ENCODE results near the gene FOLH1. TPM values are rescaled to one million over a fixed set of nuclear protein-coding genes. Genes with fewer than 3 reads are reported as not detected.
"Not testable (repeated sequence)": the region's sequence is repeated elsewhere in the genome, so short reads cannot be mapped to it uniquely, and the experiment has no call there.

FOLH1 gene
- total RNA-seq, 1 donor from 2014 or later, result not detected

DNA sequence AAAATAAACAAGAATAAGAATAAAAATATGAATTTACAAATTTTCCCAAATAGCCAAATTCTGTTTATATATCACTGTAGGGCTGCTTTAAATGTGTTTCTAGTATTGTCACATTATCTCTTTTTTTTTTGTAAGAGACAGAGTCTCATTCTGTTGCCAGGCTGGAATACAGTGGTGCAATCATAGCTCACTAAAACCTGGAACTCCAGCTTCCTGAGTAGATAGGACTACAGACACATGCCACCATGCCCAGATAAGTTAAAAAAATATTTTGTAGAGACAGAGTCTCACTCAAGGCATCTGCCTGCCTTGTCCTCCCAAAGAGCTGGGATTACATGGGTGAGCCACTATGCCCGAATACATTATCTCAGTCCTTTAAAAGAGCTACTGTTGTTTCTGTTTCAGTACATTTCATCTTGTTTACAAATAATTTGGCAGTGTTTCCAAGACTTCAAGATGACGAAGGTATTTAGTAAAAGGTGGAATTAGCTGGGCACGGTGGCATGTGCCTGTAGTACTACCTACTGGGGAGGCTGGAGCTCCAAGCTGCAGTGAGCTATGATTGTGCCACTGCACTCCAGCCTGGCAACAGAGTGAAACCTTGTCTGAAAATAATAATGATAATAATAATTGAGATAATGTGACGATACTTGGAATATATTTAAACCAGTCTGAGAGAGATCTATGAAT lies 6.0 kb downstream of the FOLH1 start:
- TF ChIP-seq, protein P1, sequence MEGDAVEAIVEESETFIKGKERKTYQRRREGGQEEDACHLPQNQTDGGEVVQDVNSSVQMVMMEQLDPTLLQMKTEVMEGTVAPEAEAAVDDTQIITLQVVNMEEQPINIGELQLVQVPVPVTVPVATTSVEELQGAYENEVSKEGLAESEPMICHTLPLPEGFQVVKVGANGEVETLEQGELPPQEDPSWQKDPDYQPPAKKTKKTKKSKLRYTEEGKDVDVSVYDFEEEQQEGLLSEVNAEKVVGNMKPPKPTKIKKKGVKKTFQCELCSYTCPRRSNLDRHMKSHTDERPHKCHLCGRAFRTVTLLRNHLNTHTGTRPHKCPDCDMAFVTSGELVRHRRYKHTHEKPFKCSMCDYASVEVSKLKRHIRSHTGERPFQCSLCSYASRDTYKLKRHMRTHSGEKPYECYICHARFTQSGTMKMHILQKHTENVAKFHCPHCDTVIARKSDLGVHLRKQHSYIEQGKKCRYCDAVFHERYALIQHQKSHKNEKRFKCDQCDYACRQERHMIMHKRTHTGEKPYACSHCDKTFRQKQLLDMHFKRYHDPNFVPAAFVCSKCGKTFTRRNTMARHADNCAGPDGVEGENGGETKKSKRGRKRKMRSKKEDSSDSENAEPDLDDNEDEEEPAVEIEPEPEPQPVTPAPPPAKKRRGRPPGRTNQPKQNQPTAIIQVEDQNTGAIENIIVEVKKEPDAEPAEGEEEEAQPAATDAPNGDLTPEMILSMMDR (IDR thresholded peaks at IDR 0.05; ENCODE audit: borderline replicate concordance), result no peak
- Histone ChIP-seq H3K27me3 (ENCODE audit: low read depth) (no peaks in the 10 kb centered on the region), H3K27ac (replicated peaks) (no peak overlapping the region), H3K4me1 (no peaks in the 10 kb centered on the region), H3K4me3 (no peak overlapping the region), H3K9me3 (replicated peaks) (no peaks in the 10 kb centered on the region), H3K36me3 (no peaks in the 10 kb centered on the region)
- intact Hi-C loops (cut with micrococcal nuclease), result no loop called here
- DNase-seq, result no peak

DNA sequence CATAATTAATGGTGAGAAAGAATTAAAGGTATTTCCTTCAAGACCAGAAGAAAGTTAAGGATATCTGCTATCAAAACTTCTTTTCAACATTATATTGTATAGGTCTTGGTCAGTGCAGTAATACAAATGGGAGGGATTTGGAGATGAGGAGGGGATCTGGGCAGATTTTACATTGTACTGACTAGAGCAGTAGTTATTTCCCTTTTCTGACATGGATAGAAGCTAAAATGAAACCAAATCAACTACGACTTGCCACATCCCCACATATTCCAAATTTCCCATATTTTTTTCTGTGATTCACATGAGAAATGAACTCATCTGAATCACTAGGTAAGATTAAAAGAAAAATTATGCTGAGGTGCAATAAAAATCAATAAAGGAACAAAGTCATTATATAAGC lies 11.6 kb downstream of the FOLH1 start:
- H3K9me3 ChIP-seq (replicated peaks); H3K27me3 ChIP-seq (ENCODE audit: low read depth); intact Hi-C loops (cut with micrococcal nuclease); DNase-seq; H3K4me1 ChIP-seq; H3K4me3 ChIP-seq; H3K27ac ChIP-seq (replicated peaks); H3K36me3 ChIP-seq: not testable (repeated sequence)

DNA sequence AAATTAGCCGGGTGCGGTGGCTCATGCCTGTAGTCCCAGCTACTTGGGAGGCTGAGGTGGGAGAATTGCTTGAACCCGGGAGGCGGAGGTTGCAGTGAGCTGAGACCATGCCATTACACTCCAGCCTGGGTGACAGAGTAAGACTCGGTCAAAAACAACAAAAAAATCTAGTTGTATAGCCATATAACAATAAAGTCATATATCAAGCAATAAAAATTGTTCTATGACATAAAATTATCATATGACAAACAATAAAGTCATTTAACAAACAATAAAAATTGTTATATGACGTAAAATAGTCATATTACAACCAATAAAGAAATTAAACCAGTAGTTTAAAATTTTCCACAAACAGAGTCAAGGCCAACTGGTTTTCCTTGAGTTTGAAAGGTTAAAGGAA lies 12.4 kb downstream of the FOLH1 start:
- H3K27me3 ChIP-seq (ENCODE audit: low read depth); DNase-seq; H3K4me3 ChIP-seq; intact Hi-C loops (cut with micrococcal nuclease); H3K27ac ChIP-seq (replicated peaks); H3K36me3 ChIP-seq; H3K4me1 ChIP-seq; H3K9me3 ChIP-seq (replicated peaks): not testable (repeated sequence)

DNA sequence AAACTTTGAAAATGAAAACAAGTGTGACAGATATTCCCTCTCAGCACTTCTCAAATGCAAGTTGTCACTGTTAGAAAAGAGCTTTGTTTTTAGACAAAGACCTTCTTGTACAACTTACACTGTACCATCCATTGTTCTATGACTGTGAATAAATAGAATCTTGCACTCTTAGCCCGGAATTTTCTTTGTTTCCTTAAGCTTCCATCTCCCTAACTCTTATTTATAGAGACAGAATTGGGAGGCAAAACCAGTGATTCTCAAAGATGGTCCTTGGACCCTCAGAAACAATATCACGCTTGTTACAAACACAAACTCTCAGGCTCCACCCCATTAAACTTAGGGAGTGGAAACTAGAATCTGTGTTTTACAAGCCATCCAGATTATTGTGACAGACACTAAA lies 18.1 kb downstream of the FOLH1 start:
- H3K4me3 ChIP-seq; H3K36me3 ChIP-seq; H3K4me1 ChIP-seq; H3K27me3 ChIP-seq (ENCODE audit: low read depth); H3K9me3 ChIP-seq (replicated peaks); H3K27ac ChIP-seq (replicated peaks); DNase-seq; intact Hi-C loops (cut with micrococcal nuclease): not testable (repeated sequence)

DNA sequence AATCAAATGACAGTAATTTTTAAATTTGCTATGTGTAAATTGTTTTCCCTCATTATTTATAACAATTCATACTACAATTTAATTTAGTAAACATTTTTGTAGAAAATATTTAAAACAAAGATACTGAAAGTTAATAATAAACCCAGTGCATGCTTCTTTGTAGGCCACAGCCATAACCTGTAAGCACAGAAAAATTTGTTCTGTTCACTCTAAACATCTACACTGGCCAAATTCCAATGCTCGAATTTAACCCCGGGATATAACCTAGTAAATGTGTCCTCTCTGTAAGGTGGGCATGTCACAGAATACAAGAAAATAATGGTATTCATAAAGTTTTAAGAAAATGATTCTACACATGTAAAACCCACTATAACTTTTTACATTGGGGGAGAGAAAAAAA lies 22.2 kb downstream of the FOLH1 start:
- H3K27ac ChIP-seq (replicated peaks); H3K4me3 ChIP-seq; H3K36me3 ChIP-seq; H3K9me3 ChIP-seq (replicated peaks); H3K27me3 ChIP-seq (ENCODE audit: low read depth); intact Hi-C loops (cut with micrococcal nuclease); DNase-seq; H3K4me1 ChIP-seq: not testable (repeated sequence)

DNA sequence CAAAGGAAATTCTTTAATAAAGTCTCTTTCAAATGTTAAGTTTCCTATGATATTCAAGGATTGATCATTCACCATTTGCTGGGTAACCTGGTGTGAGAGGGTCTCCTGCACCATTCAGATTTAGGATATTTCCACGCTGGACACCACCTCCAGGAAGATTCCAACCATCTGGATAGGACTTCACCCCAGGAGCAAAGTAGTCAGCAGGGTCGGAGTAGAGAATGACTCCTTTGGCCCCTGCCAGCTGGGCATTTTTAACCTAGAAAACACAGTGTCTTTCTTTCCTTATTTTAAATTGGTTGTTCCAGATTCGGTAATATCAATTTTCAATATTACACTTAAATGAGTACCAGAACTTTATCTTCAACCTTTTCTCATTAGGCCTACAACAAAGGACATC lies 22.8 kb downstream of the FOLH1 start:
- H3K27ac ChIP-seq (replicated peaks); intact Hi-C loops (cut with micrococcal nuclease); H3K36me3 ChIP-seq; H3K4me3 ChIP-seq; H3K4me1 ChIP-seq; H3K27me3 ChIP-seq (ENCODE audit: low read depth); DNase-seq; H3K9me3 ChIP-seq (replicated peaks): not testable (repeated sequence)

DNA sequence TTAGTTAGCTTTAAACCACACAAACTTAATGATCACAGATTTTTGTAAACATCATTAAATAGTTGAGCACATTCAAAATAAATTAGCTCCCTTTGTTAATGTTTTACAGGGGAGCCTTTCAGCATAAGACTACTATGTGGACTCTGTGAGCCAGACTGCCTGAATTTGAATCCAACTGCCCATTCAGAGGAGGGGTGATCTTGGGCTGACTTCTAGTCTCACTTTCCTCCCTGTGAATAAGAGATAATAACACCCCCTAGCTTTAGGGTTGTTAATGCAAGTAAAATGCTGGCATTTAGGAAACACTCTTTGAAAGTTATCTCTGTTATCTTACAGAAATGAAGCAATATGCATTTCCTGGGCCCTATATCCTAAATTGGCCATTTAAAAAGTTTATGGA lies 23.6 kb downstream of the FOLH1 start:
- H3K4me3 ChIP-seq; H3K36me3 ChIP-seq; H3K4me1 ChIP-seq; intact Hi-C loops (cut with micrococcal nuclease); DNase-seq; H3K9me3 ChIP-seq (replicated peaks); H3K27ac ChIP-seq (replicated peaks); H3K27me3 ChIP-seq (ENCODE audit: low read depth): not testable (repeated sequence)

DNA sequence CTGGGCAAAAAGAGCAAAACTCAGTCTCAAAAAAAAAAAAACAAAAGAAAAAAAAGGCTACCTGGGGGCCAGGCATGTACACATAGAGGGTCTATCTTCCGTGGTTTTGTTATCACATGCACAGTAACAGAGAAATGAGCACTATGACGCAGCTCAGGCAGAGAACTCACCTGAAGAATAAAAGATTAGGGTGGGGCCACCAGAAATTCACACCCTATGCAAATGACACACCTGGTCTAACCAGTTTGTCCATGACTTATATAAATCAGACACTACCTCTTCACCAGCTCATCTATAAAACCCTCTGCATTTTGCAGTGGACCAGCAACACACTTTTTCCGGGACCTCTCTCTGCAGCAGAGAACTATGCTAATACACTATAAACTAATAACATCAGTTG lies 30.5 kb downstream of the FOLH1 start:
- H3K9me3 ChIP-seq (replicated peaks); H3K4me3 ChIP-seq; DNase-seq; intact Hi-C loops (cut with micrococcal nuclease); H3K36me3 ChIP-seq; H3K27me3 ChIP-seq (ENCODE audit: low read depth); H3K27ac ChIP-seq (replicated peaks); H3K4me1 ChIP-seq: not testable (repeated sequence)

DNA sequence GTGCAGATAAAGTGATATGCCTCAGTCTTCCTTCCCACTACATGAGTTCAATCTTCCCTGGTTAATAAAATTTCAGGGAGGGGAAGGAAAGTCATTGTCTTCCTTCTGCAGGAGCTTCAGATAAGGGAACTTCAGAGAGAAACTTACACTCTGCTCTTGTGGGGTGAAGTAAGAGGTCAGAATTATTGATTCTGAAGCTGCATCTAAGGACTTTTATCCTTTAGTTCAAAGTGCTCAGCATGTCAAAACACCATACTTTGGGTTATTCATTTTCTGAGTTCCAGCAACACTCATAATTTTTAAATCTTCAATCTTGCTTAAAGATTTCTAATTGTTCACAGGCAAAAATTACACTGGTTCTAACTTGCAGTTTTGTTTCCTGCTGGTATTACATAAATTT lies 33.0 kb downstream of the FOLH1 start:
- H3K4me1 ChIP-seq; H3K36me3 ChIP-seq; intact Hi-C loops (cut with micrococcal nuclease); H3K4me3 ChIP-seq; H3K27me3 ChIP-seq (ENCODE audit: low read depth); H3K9me3 ChIP-seq (replicated peaks); H3K27ac ChIP-seq (replicated peaks); DNase-seq: not testable (repeated sequence)

DNA sequence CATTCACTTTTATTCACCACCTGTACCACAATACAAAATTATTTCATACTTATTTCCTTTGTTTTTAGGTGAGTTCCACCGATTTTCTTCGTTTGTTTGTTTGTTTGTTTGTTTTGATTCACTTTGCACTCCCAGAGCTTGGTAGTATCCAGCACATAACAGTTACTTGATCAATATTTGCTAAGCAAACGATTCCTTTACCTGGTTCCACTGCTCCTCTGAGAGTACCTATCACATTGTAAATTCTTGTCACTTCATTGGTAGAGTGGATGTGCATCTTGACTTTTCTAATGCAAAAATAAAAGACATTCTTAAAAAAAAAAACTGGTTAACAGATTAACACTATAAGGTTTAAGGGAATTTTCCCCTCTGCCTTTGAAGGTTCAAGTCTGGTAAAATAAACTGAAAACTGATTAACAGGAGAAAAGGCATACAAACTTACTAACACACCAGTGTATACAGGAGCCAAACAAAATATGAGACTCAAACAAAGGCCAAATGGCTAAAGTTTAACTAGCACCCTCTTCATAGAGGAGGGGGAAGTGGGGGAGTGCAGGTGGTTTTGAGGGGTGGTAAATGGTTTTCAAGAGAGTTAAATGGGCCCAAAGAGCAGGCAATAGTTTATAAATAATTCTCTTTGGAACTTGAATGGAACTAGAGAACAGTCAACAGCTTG lies 33.6 kb downstream of the FOLH1 start:
- H3K4me1 ChIP-seq; H3K9me3 ChIP-seq (replicated peaks); H3K27me3 ChIP-seq (ENCODE audit: low read depth); H3K27ac ChIP-seq (replicated peaks); DNase-seq; intact Hi-C loops (cut with micrococcal nuclease); H3K36me3 ChIP-seq; H3K4me3 ChIP-seq: not testable (repeated sequence)

DNA sequence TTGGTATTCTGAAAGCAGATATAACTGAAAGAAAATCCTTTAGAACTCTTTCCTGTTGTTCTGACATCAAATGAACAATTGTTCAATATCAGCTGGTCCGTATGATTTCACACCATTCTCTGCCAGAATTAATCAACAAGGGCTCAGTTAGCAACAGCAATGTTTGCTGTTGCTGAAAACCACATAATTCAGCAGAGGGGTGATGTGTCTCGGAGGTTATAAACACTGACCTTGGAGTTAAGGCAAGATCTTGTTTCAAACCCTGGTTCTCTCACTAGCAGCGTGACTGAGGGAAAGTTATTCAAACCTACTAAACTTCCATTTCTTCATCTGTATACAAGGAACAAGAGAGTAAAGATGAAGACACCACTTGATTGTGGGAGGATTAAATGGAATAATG lies 36.8 kb downstream of the FOLH1 start:
- H3K36me3 ChIP-seq; intact Hi-C loops (cut with micrococcal nuclease); DNase-seq: not testable (repeated sequence)

More for the DNA sequence above, 36.8 kb downstream of the FOLH1 start:
- H3K9me3 ChIP-seq (replicated peaks); H3K4me1 ChIP-seq; H3K27ac ChIP-seq (replicated peaks); H3K27me3 ChIP-seq (ENCODE audit: low read depth); H3K4me3 ChIP-seq: not testable (repeated sequence)

All from left ventricle myocardium inferior (tissue), 1 donor.